ENCODE data around the gene CACNA1C.
"Not testable (repeated sequence)": the region's sequence is repeated elsewhere in the genome, so short reads cannot be mapped to it uniquely, and the experiment has no call there.

CACNA1C gene

GRCh38 chr12:2692080-2692479 is 639.3 kb downstream of the CACNA1C start:
- no peak for DNase-seq (ENCODE audit: low spot score)

DNA sequence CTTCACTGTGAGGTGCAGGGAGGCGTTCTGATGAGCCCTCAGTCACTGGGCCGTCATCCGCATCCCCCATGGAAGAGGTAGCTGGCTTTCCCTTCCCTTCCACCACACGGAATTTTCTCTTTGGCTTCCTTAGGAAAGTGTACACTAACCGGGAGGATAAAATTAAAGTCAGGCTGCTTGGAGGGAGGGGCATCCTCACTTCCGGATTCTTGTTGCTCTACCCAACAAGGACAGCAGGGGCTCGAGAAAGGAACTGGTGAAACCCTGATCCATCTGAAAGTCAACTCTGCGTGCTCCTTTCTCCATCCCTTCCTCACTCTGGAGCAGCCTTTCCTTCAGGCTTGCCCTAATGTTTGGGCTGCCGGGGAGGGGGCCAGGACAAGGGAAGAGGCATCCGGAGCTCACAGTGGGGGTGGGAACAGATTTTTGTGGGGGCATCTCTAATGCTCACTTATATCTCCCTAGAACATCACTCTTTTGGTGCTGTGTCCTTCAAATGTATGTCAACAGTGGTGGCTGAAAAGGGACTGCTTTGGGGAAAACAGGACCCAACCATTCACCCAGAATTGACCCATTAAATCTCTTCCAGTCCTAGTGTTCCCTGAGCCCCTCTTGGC is 640.6 kb downstream of the CACNA1C start:
- DNase-seq (ENCODE audit: low spot score), result no peak

GRCh38 chr12:2693980-2694610 is 641.3 kb downstream of the CACNA1C start:
- no peak for DNase-seq (ENCODE audit: low spot score)

DNA sequence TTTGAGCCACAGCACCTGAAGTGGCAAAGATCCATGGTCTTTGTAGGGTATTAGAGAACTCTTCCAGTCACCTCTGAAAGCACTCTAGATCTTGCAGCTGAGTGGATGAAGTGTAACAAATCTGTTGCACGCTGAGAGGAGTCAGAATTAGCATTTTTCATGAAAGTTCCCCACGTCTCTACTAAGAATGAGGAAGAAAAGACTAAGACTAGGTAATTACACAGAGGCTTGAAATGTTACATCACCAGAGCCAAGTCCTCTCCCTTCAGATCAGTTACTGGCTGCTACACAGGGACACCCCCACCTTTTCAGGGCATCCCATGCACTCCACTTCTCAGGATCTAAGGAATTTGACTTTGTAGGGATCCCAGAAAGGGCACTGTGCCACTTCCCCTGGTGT is 643.3 kb downstream of the CACNA1C start:
- no peak for DNase-seq (ENCODE audit: low spot score)

DNA sequence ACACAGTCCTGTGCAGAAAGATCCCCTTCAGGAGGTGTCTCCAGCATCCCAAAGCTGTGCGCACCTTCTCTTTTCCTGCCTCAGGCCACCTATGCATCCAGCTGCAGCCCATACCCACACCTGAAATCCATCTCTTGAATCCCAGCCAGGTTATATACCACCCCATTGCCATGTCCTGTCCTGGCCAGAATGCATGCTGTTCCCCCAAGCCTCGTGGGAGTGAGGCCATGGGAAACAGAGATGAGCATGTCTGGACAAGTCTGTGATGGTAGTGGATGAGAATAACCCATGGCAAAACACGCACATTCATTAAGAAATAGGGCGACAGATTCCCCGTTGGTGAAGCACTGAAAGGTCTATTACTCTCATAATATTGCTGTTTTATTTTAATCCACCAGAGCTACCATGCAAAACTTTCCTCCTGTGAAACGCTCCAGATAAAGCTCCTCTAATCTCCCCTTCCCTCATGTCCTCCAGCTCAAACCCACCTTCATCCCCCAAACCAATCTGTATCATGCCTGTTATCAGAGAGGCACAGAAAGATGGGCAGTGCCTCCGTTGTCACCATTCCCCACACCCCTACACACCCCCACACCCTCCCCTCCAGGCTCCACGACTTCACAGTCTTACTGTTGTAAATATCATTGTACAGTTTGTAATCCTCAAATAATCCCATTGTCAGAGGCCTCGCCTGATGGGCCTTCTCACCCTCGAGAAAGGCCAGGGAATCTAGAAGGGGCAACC is 644.4 kb downstream of the CACNA1C start:
- no peak for DNase-seq (ENCODE audit: low spot score)

GRCh38 chr12:2698566-2698965 is 645.8 kb downstream of the CACNA1C start:
- DNase-seq (ENCODE audit: low spot score), result no peak

- no peak for DNase-seq (ENCODE audit: low spot score)
Observed at GRCh38 chr12:2710701-2711100, 657.9 kb downstream of the CACNA1C start.

DNA sequence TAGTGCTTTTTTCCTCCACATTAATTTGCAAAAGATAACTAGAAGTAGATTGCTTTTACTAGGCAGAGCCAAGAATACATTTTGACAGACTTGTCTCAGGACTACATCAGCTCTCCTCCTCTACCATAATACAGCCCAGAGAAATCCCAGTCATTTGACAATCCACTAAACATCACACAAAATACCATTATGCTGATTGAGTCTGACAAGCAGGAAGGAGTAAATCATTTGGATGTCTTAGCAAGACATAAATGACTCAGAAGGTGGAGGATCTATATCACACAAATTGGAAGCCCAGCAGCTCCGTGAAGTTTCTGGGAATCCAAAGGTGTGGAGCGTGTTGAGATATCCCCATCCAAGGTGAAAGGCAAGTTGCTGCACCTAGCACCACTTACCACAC is 666.6 kb downstream of the CACNA1C start:
- no peak for DNase-seq (ENCODE audit: low spot score)

- no peak for DNase-seq (ENCODE audit: low spot score)
Observed at GRCh38 chr12:2722806-2723205, 670.0 kb downstream of the CACNA1C start.

DNA sequence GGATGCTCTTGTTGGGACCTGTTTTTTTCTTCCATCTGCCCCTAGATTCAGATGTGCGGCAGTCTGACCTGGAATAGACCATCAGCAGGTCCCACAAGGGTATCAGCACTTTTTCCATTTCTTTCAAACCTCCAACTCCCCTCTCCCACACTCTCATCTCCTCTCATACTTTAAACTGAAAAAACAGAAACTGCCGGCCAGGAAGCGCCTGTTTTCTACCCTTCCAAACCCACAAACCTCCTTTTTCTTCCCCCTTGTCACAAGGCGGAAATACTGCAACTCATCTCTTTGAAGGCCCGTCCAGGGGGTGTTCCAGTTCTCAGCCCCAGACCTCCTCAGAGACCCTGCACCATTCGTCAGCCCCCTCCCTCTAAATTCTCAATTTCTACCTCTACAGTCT is 679.5 kb downstream of the CACNA1C start:
- no peak for DNase-seq (ENCODE audit: low spot score)

GRCh38 chr12:2733493-2734355 is 680.9 kb downstream of the CACNA1C start:
- no peak for DNase-seq (ENCODE audit: low spot score)

GRCh38 chr12:2735432-2735831 is 682.6 kb downstream of the CACNA1C start:
- no peak for DNase-seq (ENCODE audit: low spot score)

DNA sequence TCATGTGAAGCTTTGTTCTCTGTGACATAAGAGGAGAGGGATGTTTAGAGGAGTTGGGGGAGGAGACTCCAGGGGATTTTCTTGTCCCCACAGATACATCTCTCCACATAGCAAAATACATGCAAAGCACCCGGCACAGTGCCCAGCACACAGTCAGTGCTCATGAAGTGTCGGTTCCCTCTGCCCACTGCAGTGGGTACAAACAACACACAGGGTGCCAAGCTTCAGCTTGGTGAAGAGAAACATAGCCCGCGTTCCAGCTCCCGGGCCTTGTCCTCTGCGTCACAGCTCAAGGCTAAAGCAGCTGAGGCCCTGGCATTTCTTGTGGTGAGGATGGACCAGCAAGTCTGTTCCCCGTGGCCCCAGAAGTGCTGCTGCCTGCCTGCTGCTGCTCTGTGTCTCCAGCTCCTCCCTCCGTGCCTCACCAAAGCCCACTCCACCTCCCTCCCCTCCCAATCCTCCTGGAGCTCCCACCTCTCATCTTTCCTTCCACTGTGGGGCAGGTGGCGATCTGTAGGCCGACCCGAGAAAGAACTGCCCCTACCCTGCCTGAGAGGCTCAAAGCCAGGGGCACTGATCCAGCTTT is 685.0 kb downstream of the CACNA1C start:
- DNase-seq (ENCODE audit: low spot score), result no peak

- no peak for DNase-seq (ENCODE audit: low spot score)
Observed at GRCh38 chr12:2739069-2739468, 686.3 kb downstream of the CACNA1C start.

DNA sequence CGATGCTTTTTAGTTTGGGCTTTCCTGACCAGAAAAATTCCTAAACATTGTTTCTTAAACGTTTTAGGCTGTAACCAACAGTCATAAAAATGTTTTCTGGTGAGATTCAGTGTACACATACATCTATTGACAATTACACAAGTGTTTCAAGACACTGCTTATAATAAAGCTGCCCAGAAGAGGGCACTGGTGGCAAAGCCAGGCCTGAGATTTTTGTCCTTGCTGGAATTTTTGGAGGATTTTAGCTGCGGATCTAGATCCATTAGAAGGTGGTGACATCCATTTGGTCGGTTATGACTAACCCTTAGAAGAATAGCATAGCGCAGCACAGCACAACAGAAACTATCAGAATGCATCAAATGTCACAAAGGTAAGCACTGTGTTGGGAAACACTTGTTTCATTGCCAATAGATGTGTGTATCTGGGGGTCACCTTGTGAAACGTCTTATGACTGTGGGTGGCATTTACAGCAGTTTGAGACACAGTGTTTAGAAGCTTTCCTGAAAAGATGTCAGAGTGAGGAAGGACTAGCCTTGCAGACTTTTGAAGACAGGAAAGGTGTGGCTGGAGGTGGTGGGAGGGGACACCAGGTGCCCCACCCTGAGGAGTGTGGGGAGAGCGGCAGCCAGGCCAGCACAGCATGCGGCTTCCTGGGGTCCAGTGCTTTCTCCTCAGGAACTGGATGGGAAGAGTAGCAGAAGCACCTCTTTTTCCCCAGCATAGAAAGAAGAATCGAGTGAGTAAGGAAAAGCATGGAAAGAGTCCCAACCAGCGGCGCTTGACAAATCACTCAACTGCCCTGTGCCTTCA is 687.2 kb downstream of the CACNA1C start:
- no peak for DNase-seq (ENCODE audit: low spot score)

GRCh38 chr12:2742037-2742436 is 689.2 kb downstream of the CACNA1C start:
- not testable (repeated sequence) for DNase-seq (ENCODE audit: low spot score)

GRCh38 chr12:2743478-2743877 is 690.7 kb downstream of the CACNA1C start:
- no peak for DNase-seq (ENCODE audit: low spot score)

GRCh38 chr12:2745655-2746054 is 692.9 kb downstream of the CACNA1C start:
- no peak for DNase-seq (ENCODE audit: low spot score)

Measured in LoVo (cell line).